GM10266 (cell line): Measurements from ENCODE around the gene CEP112.

Experiments used
- DNase-seq: peaks from one replicate; pipeline ENCODE4 v3.0.0; 2012; ENCODE audit errors: extremely low spot score
- CTCF ChIP-seq: IDR thresholded peaks from 2 replicates; pipeline ENCODE4 v1.5.1; 2012; ENCODE audit warnings: mild to moderate bottlenecking, low read depth; ENCODE audit not compliant: control insufficient read depth, insufficient read depth; ENCODE audit errors: missing control alignments

Gene CEP112

GRCh38 chr17:66107731-66108130 lies 84.2 kb downstream of the CEP112 start:
- no peak for TF ChIP-seq CTCF
- no peak for DNase-seq

- TF ChIP-seq CTCF = no peak
- no peak for DNase-seq
Measured at GRCh38 chr17:66098040-66098439, 93.9 kb downstream of the CEP112 start.

- DNase-seq = no peak
- TF ChIP-seq CTCF = no peak
Measured at GRCh38 chr17:66094727-66095126, 97.2 kb downstream of the CEP112 start.

GRCh38 chr17:66091445-66092080 lies 100.4 kb downstream of the CEP112 start:
- DNase-seq = no peak
- TF ChIP-seq CTCF = no peak

GRCh38 chr17:66089764-66090163 lies 102.2 kb downstream of the CEP112 start:
- TF ChIP-seq CTCF = no peak
- no peak for DNase-seq

- no peak for TF ChIP-seq CTCF
- no peak for DNase-seq
Measured at GRCh38 chr17:66088173-66088572, 103.8 kb downstream of the CEP112 start.

GRCh38 chr17:66087073-66087472 lies 104.9 kb downstream of the CEP112 start:
- TF ChIP-seq CTCF = no peak
- DNase-seq = no peak
